Adrenal gland (tissue), 5 donors: ENCODE measurements around the gene CRACR2A.

Source experiments
- CTCF ChIP-seq, 6 experiments: fragments of 450-650 bp in 4 of 6; fragments of 200-600 bp in 2 of 6; sonication (generic) in 1 of 6; IDR thresholded peaks; 1 replicate in 5 of 6; 2 replicates in 1 of 6; pipeline versions ENCODE4 v1.5.1 to v1.8.0; 2016 to 2021; ENCODE audit warnings: antibody characterized with exemption in 6 of 6, mild to moderate bottlenecking in 2 of 6, moderate library complexity in 1 of 6
- POLR2A ChIP-seq, 2 donors: fragments of 450-650 bp; IDR thresholded peaks; one replicate each; pipeline ENCODE4 v1.6.1; 2017; ENCODE audit warnings: antibody characterized with exemption in 2 of 2, mild to moderate bottlenecking in 2 of 2, moderate library complexity in 1 of 2
- donor health status: DM: no; HTN: no; CAD: no.

GRCh38 chr12:3630621-3631271 lies 122.2 kb downstream of the CRACR2A start:
- no peak for TF ChIP-seq CTCF (IDR thresholded peaks at IDR 0.05)
- no peak for TF ChIP-seq POLR2A (IDR thresholded peaks at IDR 0.05)
